ENCODE data around the gene IL17RB.

- TF ChIP-seq, protein P1, sequence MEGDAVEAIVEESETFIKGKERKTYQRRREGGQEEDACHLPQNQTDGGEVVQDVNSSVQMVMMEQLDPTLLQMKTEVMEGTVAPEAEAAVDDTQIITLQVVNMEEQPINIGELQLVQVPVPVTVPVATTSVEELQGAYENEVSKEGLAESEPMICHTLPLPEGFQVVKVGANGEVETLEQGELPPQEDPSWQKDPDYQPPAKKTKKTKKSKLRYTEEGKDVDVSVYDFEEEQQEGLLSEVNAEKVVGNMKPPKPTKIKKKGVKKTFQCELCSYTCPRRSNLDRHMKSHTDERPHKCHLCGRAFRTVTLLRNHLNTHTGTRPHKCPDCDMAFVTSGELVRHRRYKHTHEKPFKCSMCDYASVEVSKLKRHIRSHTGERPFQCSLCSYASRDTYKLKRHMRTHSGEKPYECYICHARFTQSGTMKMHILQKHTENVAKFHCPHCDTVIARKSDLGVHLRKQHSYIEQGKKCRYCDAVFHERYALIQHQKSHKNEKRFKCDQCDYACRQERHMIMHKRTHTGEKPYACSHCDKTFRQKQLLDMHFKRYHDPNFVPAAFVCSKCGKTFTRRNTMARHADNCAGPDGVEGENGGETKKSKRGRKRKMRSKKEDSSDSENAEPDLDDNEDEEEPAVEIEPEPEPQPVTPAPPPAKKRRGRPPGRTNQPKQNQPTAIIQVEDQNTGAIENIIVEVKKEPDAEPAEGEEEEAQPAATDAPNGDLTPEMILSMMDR (IDR thresholded peaks at IDR 0.05) = no peak
- no peak for TF ChIP-seq POLR2AphosphoS5 (IDR thresholded peaks at IDR 0.05)
- TF ChIP-seq POLR2A (IDR thresholded peaks at IDR 0.05; ENCODE audit: low read depth) = no peak
- no peak for TF ChIP-seq EP300 (IDR thresholded peaks at IDR 0.05)
Observed at GRCh38 chr3:53900666-53901331, 54.4 kb downstream of the IL17RB start.
